GM19351 (cell line): Measurements from ENCODE around the gene COG5.
"Not testable (repeated sequence)": the region's sequence is repeated elsewhere in the genome, so short reads cannot be mapped to it uniquely, and the experiment has no call there.

Source experiments
- ATAC-seq: cut with Tn5 transposase; IDR thresholded peaks from one replicate; pipeline ENCODE4 v1.9.1; 2021; ENCODE audit warnings: mild to moderate bottlenecking, moderate library complexity; ENCODE audit not compliant: unreplicated experiment

Gene COG5

DNA sequence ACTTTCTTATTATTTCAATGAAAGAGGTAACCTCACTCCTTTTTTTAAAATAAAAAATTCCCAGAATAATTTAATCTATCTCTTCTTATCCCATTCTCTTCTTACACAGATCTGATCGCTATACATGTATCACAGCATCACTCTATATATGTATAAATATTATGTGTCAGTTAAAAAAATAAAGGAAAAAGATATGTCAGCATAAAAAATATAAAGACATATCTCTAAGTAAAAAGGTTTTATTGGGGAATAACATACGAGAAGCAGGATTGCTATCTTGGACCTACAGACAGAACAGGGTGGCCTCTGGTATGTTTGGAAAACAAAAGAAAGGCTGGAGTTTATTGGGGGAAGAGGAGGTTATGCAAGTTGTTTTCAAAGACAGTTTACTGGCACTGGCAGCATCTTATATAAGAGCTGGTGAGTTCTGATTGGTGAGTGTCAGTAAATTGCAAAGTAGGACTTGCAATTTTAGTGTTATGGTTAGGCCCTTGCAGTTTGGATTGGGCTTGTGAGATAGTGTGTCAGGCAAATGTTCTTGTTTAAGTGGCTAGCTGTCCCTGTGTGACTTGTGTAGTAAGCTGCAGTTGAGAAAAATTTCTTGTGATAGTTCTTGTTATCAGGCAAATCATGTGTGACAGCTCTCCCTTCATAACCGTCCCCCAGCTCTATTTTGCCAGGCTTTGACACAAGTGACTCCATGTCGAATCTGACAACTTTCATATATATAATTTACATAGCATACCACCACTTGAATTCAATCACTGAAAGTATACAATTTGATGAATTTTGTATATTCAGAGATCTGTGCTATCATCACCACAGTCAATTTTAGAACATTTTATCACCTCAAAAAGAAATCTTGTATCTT, 276.7 kb downstream of the COG5 start:
- no peak for ATAC-seq

DNA sequence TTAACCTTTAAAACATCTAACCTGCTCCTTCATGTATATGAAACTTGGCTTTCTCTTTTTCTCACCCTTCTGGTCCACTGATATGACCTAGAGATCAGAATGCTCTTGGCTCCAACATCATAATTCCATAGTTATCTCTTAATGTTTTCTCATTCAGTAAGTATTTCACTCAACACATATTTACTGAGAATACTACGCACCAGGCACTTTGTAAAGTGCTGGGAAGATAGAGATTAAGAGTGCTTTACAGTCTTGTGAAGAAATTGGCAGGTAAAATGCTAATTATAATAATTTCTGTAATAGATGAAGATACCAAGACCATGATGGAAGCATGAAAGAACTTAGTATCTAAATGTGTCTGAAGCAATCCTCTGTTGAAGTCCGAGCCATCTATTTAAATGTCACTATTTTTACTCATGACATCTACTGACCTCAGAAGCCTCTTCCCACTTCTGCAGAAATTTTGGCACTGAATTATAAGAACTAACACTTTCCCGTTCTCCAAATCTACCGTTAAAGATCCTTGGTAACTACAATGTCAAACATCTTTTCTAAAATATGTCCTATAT, 278.7 kb downstream of the COG5 start:
- ATAC-seq, result no peak

- no peak for ATAC-seq
These were observed 286.4 kb downstream of the COG5 start for GRCh38 chr7:107277331-107277730.

- no peak for ATAC-seq
These were observed 287.4 kb downstream of the COG5 start for GRCh38 chr7:107276220-107276827.

DNA sequence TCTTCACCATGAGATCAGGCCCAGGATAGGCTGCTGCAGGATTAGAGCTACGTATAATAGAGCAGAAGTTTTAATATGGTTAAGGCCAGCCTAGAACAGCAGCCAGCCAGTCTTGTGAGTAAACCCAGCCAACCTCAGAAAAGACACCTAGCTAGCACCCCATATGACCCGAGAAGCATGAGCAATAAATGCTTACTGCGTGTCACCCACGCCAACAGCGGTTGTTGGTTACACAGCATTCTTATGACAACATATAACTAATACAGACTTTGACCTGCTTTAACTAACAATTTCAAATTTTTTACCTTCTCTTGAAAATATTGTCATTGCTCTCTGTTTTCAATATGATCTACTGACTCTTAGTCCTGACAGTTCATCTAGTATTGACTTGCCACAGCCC, 289.2 kb downstream of the COG5 start:
- ATAC-seq, result no peak

DNA sequence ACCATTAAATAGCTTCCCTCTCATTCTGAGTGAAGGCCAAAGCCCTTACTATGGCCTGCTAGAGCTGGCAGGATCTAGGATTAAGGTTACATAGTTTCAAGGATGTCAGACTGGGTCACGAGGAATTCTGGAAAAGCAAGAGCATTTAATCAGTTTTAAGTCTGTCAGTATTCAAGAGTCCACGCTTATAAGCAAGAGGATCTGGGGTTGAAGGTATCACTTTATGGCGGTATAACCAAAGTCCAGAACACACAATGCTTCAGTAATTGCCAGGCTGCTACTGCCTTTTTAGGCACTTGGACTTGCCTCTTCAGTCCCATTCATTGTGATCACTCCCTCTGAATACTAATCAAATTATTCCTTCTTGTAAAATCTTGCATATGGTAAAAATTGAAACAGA, 293.9 kb downstream of the COG5 start:
- no peak for ATAC-seq

DNA sequence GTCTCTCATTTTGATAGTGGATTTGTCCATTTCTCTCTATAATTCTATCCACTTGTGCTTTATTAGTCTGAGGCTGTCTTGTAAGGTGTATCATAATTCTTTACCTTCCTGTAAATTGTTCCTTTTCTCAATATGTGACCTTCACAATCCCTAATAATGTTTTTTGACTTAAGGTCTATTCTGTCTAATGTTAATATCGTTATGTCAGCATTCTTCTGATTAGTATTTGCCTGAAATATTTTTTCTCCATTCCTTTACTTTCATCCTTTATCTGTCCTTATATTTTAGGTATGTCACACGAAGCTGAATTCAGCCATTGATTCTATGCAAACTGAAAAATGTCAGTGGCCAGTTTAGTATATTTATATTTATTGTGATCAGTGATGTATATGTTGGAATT, 295.1 kb downstream of the COG5 start:
- no peak for ATAC-seq

GRCh38 chr7:107267138-107267537, 296.6 kb downstream of the COG5 start:
- no peak for ATAC-seq

DNA sequence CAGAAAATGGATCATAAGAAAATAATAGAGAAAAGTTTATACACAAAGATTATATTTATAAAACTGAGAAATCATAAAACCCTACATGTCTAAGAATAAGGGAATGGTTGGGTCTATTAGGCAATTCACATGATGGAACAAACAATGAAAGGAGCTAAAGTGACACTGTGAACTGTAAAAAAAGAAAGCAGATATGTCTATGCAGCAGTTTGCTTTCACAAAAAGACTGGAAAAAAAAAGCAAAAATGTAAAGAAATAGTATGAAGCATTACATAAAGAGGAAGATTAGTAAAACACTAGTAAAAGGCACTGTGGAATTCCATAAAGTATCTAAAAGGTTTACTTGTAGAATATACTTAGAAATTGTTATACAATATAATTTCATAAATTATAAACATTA, 299.0 kb downstream of the COG5 start:
- no peak for ATAC-seq

- no peak for ATAC-seq
These were observed 300.9 kb downstream of the COG5 start for GRCh38 chr7:107262857-107263256.

- no peak for ATAC-seq
These were observed 305.0 kb downstream of the COG5 start for GRCh38 chr7:107258737-107259136.

DNA sequence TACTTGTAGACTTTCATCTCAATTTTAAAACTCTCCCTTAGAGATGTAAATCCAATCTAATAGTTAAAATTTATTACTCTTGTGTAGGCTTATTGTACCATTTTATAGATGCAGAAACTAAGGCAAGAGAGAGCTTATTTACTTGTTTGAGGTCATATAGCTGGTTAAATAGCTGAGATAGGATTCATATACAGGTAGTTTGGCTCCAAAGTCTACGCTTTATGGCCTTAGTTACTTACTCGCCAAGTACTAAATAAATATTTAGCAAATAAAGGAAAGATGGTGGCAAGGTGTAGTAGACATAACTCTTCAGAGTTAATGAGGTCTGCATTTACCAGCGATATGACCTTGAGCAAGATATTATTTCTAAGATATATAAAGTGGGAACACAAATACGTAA, 308.1 kb downstream of the COG5 start:
- no peak for ATAC-seq

DNA sequence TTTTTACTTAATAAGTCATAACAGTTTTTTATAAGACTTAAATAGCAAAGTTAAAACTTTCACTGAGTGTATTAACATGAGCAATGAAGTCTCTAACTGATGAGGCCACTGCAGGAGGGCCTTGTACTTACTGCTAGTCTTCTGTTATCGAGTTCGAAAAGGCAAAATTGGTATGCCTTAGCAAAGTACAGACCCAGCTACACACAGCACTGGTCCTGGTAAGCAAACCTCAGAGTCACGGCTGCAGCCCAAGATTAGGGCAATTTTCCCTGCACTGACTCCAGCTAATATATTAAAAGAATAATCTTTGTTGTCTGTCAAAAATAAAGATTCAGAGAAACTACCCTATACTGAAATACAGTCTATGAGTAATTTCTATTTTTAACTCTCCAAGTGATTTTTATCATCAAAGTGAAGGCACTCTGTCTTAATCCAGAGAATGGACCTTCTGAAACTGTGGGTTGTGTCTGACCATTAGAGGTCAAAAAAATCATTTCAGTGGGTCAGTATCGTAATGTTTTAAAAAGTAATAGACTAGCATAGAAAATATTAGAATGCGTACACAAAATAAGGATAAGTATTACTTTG, 309.2 kb downstream of the COG5 start:
- ATAC-seq, result no peak

DNA sequence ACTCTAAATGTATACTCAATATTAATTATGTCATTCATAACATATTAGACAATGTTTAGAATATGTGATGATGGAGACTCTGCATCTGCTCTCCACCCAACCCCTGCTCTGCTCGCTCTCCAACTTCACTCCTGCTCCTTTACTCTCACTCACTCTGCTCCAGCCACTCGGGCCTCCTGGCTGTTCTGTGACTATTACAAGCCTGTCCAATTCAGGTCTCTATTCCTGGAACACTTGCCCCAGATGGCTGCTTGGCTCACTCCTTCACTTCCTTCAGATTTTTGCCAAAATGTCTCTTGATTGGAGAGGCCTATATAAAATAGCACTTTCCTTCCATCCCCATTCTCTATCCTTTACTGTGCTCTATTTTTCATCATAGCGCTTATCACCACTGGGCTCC, 310.1 kb downstream of the COG5 start:
- ATAC-seq, result no peak

DNA sequence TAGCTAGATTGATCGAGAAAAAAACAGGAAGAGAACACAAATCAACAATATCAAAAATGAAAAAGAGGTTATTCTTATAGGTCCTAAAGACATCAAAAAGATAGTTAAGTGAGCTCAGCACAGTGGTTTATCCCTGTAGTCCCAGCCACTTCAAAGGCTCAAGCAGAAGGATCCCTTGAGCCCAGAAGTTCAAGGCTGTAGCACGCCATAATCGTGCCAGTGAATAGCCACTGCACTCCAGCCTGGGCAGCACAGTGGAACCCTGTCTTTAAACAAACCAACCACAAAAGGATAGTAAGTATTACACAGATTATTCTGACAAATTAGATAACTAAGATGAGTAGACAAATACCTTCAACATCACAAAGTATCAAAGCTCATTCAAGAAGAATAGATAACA, 311.8 kb downstream of the COG5 start:
- no peak for ATAC-seq

- no peak for ATAC-seq
These were observed 315.0 kb downstream of the COG5 start for GRCh38 chr7:107248551-107249316.

- ATAC-seq, result not testable (repeated sequence)
These were observed 316.9 kb downstream of the COG5 start for GRCh38 chr7:107246836-107247235.

- no peak for ATAC-seq
These were observed 319.1 kb downstream of the COG5 start for GRCh38 chr7:107244613-107245012.

- no peak for ATAC-seq
These were observed 321.5 kb downstream of the COG5 start for GRCh38 chr7:107242267-107242666.

DNA sequence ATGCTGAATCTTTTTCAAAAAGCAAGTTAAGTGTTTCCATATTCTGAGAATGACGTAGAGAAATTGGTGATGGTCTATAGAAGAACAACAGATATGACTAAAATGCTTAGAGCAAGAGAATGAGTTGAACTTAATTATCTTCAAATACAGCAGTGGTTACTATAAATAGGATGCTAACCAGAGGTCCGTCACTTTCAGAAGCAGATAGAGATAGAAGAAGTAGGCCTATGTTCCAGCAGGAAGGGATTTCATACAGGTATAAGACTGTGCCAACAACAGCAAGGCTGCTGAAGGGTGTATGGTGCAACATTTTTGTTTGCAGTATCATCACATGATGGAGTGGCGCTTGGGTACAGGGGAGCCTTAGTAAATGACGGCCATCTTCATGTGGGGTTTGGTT, 326.3 kb downstream of the COG5 start:
- ATAC-seq, result no peak

- no peak for ATAC-seq
These were observed 326.9 kb downstream of the COG5 start for GRCh38 chr7:107236862-107237261.
